ENCODE data around the gene HSPB1. TPM values are rescaled to one million over a fixed set of nuclear protein-coding genes. Genes with fewer than 3 reads are reported as not detected.

Gene HSPB1
- total and polyA plus RNA-seq, 2 experiments from 2014 or later: 48.1 to 437 TPM

- Histone ChIP-seq H3F3A (replicated peaks; ENCODE audit: low read depth) (peaks cover 6% of the 10 kb centered on the region), H3K4me2 (no peak overlapping the region), H4K20me1 (replicated peaks; ENCODE audit: insufficient read depth) (no peaks in the 10 kb centered on the region), H2AFZ (no peak overlapping the region), H3K9me2 (ENCODE audit: insufficient read depth) (no peaks in the 10 kb centered on the region), H3K27me3 (ENCODE audit: insufficient read depth) (peaks cover 5% of the 10 kb centered on the region), H3K36me3 (ENCODE audit: insufficient read depth) (no peaks in the 10 kb centered on the region), H3K27ac (ENCODE audit: low read depth) (no peak overlapping the region), H3K4me3 (no peak overlapping the region), H3K4me1 (ENCODE audit: insufficient read depth) (peaks cover 39% of the 10 kb centered on the region), H3K79me2 (replicated peaks; ENCODE audit: insufficient read depth) (no peaks in the 10 kb centered on the region)
- no peak for DNase-seq (ENCODE audit: low spot score)
- Mint-ChIP-seq H3K27ac (no peak overlapping the region), H3K4me3 (no peak overlapping the region), H3K27me3 (ENCODE audit: insufficient read depth, low read depth, poor library complexity) (peaks cover 30% of the 10 kb centered on the region), H3K4me1 (peaks cover 49% of the 10 kb centered on the region), H3K36me3 (ENCODE audit: low read depth) (no peaks in the 10 kb centered on the region; the same call in 2 of the 3 replicates), H3K9me3 (no peaks in the 10 kb centered on the region; the same call in 2 of the 3 replicates)
- TF ChIP-seq STAT1 (IDR thresholded peaks at IDR 0.05; ENCODE audit: unreplicated experiment): no peak
- TF ChIP-seq JUNB (IDR thresholded peaks at IDR 0.05; ENCODE audit: unreplicated experiment): no peak
- no peak for TF ChIP-seq CTCF (conservative IDR thresholded peaks at IDR 0.05; ENCODE audit: low read depth in 2 of 2)
- no peak for TF ChIP-seq CREB1 (CRISPR knock-in tag; IDR thresholded peaks at IDR 0.05; ENCODE audit: low read depth)
- no peak for TF ChIP-seq ETS1 (IDR thresholded peaks at IDR 0.05)
- TF ChIP-seq EZH2phosphoT487 (IDR thresholded peaks at IDR 0.05; ENCODE audit: unreplicated experiment): no peak
- no peak for TF ChIP-seq ZNF114 (CRISPR knock-in tag; IDR thresholded peaks at IDR 0.05)
- no peak for TF ChIP-seq EZH2 (IDR thresholded peaks at IDR 0.05; ENCODE audit: low read depth, unreplicated experiment)
- TF ChIP-seq ZNF331 (CRISPR knock-in tag; IDR thresholded peaks at IDR 0.05; ENCODE audit: low read depth): no peak
- no peak for TF ChIP-seq POLR2AphosphoS5 (IDR thresholded peaks at IDR 0.05; ENCODE audit: low read depth)
- no peak for TF ChIP-seq ZNF462 (CRISPR knock-in tag; IDR thresholded peaks at IDR 0.05)
- TF ChIP-seq NANOG (IDR thresholded peaks at IDR 0.05; ENCODE audit: borderline replicate concordance): no peak
- TF ChIP-seq REST (IDR thresholded peaks at IDR 0.05; ENCODE audit: unreplicated experiment): no peak
- no peak for ATAC-seq
These were observed 37.2 kb upstream of the HSPB1 start for GRCh38 chr7:76265299-76265698.
